GM10266 (cell line): ENCODE measurements around the gene SYNRG.
"Not testable (repeated sequence)": the region's sequence is repeated elsewhere in the genome, so short reads cannot be mapped to it uniquely, and the experiment has no call there.

Source experiments
- DNase-seq: peaks from one replicate; pipeline ENCODE4 v3.0.0; 2012; ENCODE audit errors: extremely low spot score
- CTCF ChIP-seq: IDR thresholded peaks from 2 replicates; pipeline ENCODE4 v1.5.1; 2012; ENCODE audit warnings: mild to moderate bottlenecking, low read depth; ENCODE audit not compliant: control insufficient read depth, insufficient read depth; ENCODE audit errors: missing control alignments

Gene SYNRG

DNA sequence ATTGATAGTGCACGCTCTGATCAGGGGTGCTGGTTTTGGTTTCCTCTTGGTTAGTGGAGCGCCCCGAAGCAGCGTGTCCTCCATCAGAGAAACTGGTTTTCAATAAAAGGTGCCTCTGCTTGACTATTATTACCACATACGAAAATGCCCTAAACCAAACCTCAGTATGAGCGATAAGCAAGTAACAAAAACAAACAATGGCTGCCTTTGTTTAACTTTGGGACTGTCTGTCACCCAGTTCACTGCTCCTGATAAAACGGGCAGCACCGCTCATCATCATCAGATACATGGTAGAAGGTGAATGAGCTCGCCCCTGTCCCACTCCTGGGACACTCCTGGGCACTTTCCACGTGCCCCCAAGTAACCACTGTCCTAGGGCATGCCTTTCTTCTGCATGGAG lies 95.5 kb downstream of the SYNRG start:
- TF ChIP-seq CTCF, result no peak
- DNase-seq, result no peak

DNA sequence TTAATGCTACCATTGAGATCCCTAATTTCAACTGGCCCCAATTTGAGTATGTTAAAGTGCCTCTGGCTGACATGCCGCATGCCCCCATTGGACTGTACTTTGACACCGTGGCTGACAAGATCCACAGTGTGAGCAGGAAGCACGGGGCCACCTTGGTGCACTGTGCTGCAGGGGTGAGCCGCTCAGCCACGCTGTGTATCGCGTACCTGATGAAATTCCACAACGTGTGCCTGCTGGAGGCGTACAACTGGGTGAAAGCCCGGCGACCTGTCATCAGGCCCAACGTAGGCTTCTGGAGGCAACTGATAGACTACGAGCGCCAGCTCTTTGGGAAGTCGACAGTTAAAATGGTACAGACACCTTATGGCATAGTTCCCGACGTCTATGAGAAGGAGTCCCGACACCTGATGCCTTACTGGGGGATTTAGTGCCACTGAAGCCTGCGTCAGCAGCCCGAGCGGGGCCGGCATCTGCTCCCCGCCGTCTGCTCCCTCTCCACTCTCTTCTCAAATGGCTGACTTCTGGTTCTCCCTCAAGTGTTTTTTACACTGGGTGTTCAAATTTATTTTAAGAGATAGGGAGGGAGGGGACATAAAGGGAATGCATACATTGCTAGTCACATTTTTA lies 96.7 kb downstream of the SYNRG start:
- TF ChIP-seq CTCF, result no peak
- DNase-seq, result no peak

- not testable (repeated sequence) for DNase-seq
These were observed 97.6 kb downstream of the SYNRG start for GRCh38 chr17:37511642-37512041.

DNA sequence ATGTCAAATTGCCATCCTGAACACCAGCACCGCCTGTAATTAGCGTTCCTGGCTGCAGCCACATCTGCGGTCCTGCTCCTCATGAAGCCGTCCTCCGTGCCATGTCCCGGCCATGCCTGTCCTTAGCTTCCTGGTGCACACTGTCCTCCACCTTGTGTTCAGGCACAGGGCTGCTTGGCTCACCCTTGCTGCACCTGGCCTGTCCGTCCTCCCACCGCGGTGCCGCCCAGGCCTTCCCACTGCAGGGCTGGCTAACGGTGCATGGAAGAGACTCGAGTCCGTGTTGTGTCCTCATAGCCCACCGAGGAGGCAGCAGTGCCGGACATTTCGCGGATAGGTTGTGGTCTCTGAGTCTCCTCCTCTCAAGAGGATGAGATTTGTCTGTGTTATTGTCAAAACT lies 99.2 kb downstream of the SYNRG start:
- DNase-seq, result no peak
- TF ChIP-seq CTCF, result no peak

DNA sequence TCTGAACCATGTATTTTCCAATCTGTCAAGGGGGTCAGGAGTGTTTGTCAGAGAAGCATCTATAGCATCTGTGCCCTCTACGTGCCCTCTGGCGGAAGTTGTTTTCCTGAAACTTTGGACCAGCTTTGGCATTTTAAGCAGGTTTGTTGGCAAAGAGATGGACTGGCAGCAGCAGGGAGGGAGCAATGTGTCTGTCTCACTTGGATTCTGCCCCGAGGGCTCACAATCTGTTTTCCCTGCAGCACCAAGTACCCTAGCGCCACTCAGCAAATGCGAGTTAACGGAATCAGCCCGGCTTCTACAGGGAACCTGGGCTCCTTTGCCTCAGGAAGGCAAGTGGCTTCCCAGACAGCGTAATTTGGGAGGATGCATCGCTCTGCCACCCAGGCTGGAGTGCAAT lies 102.1 kb downstream of the SYNRG start:
- no peak for DNase-seq
- TF ChIP-seq CTCF, result no peak

GRCh38 chr17:37506678-37507077 lies 102.5 kb downstream of the SYNRG start:
- TF ChIP-seq CTCF, result no peak
- DNase-seq, result no peak

DNA sequence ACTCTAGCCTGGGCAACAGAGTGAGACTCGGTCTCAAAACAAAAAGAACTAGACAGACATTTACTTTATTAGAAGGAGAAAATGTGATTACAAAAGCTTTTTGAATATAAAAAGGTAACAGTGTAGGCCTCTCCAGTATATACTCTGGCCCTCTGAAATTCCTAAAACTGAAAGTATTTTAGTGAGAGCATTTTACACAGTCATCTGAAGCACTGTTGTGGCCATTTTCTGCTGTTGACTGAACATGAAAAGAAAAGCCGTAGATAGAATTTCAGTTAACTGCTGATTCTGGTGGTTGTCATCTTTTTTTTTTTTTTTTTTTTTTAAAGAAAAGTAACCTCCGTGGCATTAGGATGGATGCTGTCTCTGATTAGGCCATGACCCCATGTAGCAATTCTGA lies 103.9 kb downstream of the SYNRG start:
- TF ChIP-seq CTCF, result no peak
- no peak for DNase-seq

DNA sequence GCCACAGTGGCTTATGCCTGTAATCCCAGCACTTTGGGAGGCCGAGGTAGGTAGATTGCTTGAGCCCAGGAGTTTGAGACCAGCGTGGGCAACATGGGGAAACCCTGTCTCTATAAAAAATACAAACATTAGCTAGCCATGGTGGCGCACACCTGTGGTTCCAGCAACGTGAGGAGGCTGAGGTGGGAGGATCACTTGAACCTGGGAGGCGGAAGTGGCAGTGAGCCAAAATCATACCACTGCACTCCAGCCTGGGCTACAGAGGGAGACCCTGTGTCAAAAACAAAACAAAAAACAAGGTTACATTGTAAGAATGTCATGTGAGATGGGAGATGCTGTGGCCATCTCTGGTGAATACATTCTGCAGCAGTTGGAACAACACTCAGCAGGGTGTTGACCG lies 106.1 kb downstream of the SYNRG start:
- TF ChIP-seq CTCF, result no peak
- DNase-seq, result no peak
